ENCODE measurements around the gene SYNE3. TPM values are rescaled to one million over a fixed set of nuclear protein-coding genes. Genes with fewer than 3 reads are reported as not detected.

SYNE3 gene
- total and polyA plus RNA-seq, 2 of the 8 experiments (the other 6 are each of a cell fraction or from before 2014, with no cell fraction given) = under 0.01 TPM; not detected in 1

DNA sequence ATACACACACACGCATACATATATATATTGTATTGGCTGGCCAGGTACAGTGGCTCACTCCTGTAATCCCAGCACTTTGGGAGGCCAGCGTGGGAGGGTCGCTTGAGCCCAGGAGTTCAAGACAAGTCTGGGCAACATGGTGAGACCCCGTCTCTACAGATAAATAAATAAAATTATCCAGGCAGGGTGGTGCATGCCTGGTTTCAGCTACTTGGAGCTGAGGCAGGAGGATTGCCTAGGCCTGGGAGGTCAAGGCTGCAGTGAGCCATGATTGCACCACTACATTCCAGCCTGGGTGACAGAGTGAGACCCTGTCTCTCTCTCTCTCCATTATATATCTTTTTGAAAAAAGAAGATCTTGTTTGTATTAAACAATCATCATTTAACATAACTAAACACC, 4.6 kb upstream of the SYNE3 start:
- FAIRE-seq = no peak

More for the DNA sequence above, 4.6 kb upstream of the SYNE3 start:
- H3K79me2 ChIP-seq (ENCODE audit: control insufficient read depth in 1 of 2, insufficient read depth in 2 of 2, low read length in 2 of 2) = no peaks in the 10 kb centered on the region
- no peak overlapping the region for H2BK120ac ChIP-seq (replicated peaks; ENCODE audit: low read depth, low read length)
- no peak overlapping the region for H4K91ac ChIP-seq (replicated peaks; ENCODE audit: insufficient read length, low read length)
- H3K4me1 ChIP-seq (replicated peaks in 1 of 4; ENCODE audit: control insufficient read depth in 3 of 4, insufficient read depth in 4 of 4, low read length in 3 of 4) = peaks cover 0 to 9% (median 3%) of the 10 kb centered on the region in 4 experiments; a peak in 4 of 7 replicates
- no peak overlapping the region for H2BK20ac ChIP-seq (ENCODE audit: low read length)
- H3K14ac ChIP-seq (ENCODE audit: insufficient read length) = no peak overlapping the region
- 86% methylated on average over 4 of the region's 4 CpGs; no CpG with 5 or more reads in 1 of the 2 experiments for WGBS, 2 experiments (ENCODE audit: extremely low coverage in 1 of 2, insufficient coverage in 1 of 2, insufficient read length in 1 of 2, insufficient replicate concordance in 2 of 2, low coverage in 1 of 2, low lambda C conversion rate in 2 of 2, missing lambda C conversion rate in 1 of 2)
- no peak overlapping the region for H3K4me2 ChIP-seq (ENCODE audit: insufficient read depth in 1 of 2, low read depth in 2 of 2, low read length in 2 of 2)
- H3K23me2 ChIP-seq (ENCODE audit: low read depth, low read length) = peaks cover 10% of the 10 kb centered on the region; the same call in 1 of the 2 replicates
- H4K20me1 ChIP-seq (replicated peaks in 1 of 2; ENCODE audit: control insufficient read depth in 1 of 2, insufficient read depth in 2 of 2, low read length in 2 of 2) = no peaks in the 10 kb centered on the region
- no peak overlapping the region for H4K8ac ChIP-seq (ENCODE audit: extremely low read depth, insufficient read depth, low read length)
- no peak overlapping the region for H3K56ac ChIP-seq (replicated peaks; ENCODE audit: insufficient read length, low read depth, low read length)
- no peak overlapping the region for H3K27ac ChIP-seq (ENCODE audit: low read depth, low read length)
- no peak overlapping the region for H3K4ac ChIP-seq (replicated peaks; ENCODE audit: insufficient read length, low read depth, low read length)
- H3K23ac ChIP-seq (ENCODE audit: insufficient read length) = no peak overlapping the region
- no peak overlapping the region for H3K4me3 ChIP-seq (ENCODE audit: extremely low read depth in 1 of 4, insufficient read depth in 2 of 4, low read depth in 3 of 4, low read length in 4 of 4)
- no peak for DNase-seq (ENCODE audit: low read depth in 1 of 2, low spot score in 2 of 2)
- no peak for TF ChIP-seq TEAD4 (IDR thresholded peaks at IDR 0.05; ENCODE audit: low read depth, low read length)
- no peak for TF ChIP-seq CREB1 (IDR thresholded peaks at IDR 0.05)
- no peak for TF ChIP-seq KDM5A (IDR thresholded peaks at IDR 0.05; ENCODE audit: low read length)
- H3K36me3 ChIP-seq (ENCODE audit: control insufficient read depth in 2 of 4, insufficient read depth in 4 of 4, low read length in 3 of 4) = no peaks in the 10 kb centered on the region
- no peaks in the 10 kb centered on the region for H3K9me3 ChIP-seq (ENCODE audit: insufficient read depth in 2 of 2, low read depth in 1 of 2, low read length in 1 of 2)
- H2BK15ac ChIP-seq (ENCODE audit: low read length) = no peak overlapping the region
- no peak overlapping the region for H3K18ac ChIP-seq (ENCODE audit: extremely low read depth, low read length)
- no peak overlapping the region for H2AFZ ChIP-seq (ENCODE audit: low read length)
- no peaks in the 10 kb centered on the region for H3K79me1 ChIP-seq (ENCODE audit: low read depth, low read length)
- H2AK5ac ChIP-seq (ENCODE audit: low read depth, low read length) = no peak overlapping the region
- no peak overlapping the region for H4K5ac ChIP-seq (ENCODE audit: insufficient read length, low read depth, low read length)
- H3K27me3 ChIP-seq (replicated peaks in 1 of 4; ENCODE audit: control insufficient read depth in 3 of 4, extremely low read depth in 1 of 4, insufficient read depth in 3 of 4, low read length in 3 of 4) = peaks cover 4 to 17% (median 14%) of the 10 kb centered on the region in 4 experiments; a peak in 6 of 7 replicates
- ChIA-PET POLR2A (ENCODE audit: partially characterized antibody) (no interaction called here), CTCF (ENCODE audit: partially characterized antibody) (interaction anchor here (1.2 to 2.3 kb wide), 4 partner anchors 13 to 94 kb away, joined by 3 to 6 read pairs (median 4); no protein-coding TSS in a partner anchor)
- no peak overlapping the region for H2BK5ac ChIP-seq (ENCODE audit: low read depth, low read length)
- no peak overlapping the region for H3K9ac ChIP-seq (replicated peaks in 1 of 4; ENCODE audit: extremely low read depth in 1 of 4, low read depth in 3 of 4, low read length in 3 of 4)
- no peak overlapping the region for H2BK12ac ChIP-seq (ENCODE audit: low read depth, low read length)

Measured in H1 (cell line).